Ishikawa (cell line): ENCODE data around the gene MCM7.

Source experiments
- CEBPB ChIP-seq: IDR thresholded peaks from 2 replicates; pipeline ENCODE4 v1.6.1; 2012
- CREB1 ChIP-seq: IDR thresholded peaks from 2 replicates; pipeline ENCODE4 v1.6.1; 2012; ENCODE audit warnings: low read depth
- EGR1 ChIP-seq: IDR thresholded peaks from 2 replicates; pipeline ENCODE4 v1.6.1; 2012
- EP300 ChIP-seq: IDR thresholded peaks from 2 replicates; pipeline ENCODE4 v1.6.1; 2012; ENCODE audit warnings: borderline replicate concordance
- FOXM1 ChIP-seq: IDR thresholded peaks from 2 replicates; pipeline ENCODE4 v1.6.1; 2012; ENCODE audit warnings: low read depth, borderline replicate concordance
- NFIC ChIP-seq: IDR thresholded peaks from 2 replicates; pipeline ENCODE4 v1.6.1; 2012
- RAD21 ChIP-seq: IDR thresholded peaks from 2 replicates; pipeline ENCODE4 v1.6.1; 2012; ENCODE audit warnings: low read depth
- TAF1 ChIP-seq: IDR thresholded peaks from 2 replicates; pipeline ENCODE4 v1.6.1; 2012; ENCODE audit warnings: low read depth, mild to moderate bottlenecking
- TCF12 ChIP-seq: IDR thresholded peaks from 2 replicates; pipeline ENCODE4 v1.6.1; 2012; ENCODE audit warnings: low read depth
- TEAD4 ChIP-seq: IDR thresholded peaks from 2 replicates; pipeline ENCODE4 v1.6.1; 2012
- YY1 ChIP-seq: IDR thresholded peaks from 2 replicates; pipeline ENCODE4 v1.6.1; 2012; ENCODE audit warnings: low read depth
- ZBTB7A ChIP-seq: IDR thresholded peaks from 2 replicates; pipeline ENCODE4 v1.6.1; 2012; ENCODE audit warnings: low read depth
- TF ChIP-seq, protein P1 (sequence below): IDR thresholded peaks from 2 replicates; pipeline ENCODE4 v1.6.1; 2012
- TF ChIP-seq, protein P2 (sequence below): IDR thresholded peaks from 2 replicates; pipeline ENCODE4 v1.6.1; 2012; ENCODE audit warnings: low read depth, mild to moderate bottlenecking
- TF ChIP-seq, protein P3 (sequence below): IDR thresholded peaks from 2 replicates; pipeline ENCODE4 v1.6.1; 2012

The MCM7 gene

DNA sequence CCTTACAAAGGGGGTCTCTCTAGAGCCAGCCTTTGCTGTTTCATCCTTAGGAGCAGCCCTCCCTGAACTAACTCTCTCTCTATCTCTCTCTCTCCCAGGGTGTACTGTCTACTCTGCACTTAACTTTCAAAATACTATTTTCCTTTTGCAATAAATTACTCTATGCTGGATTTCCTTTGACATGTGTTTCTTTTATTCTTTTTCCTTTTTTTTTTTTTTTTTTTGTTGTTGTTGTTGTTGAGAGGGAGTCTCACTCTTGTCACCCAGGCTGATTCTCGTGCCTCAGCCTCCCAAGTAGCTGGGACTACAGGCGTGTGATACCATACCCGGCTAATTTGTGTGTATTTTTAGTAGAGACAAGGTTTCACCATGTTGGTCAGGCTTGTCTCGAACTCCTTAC lies 18.2 kb downstream of the MCM7 start:
- TF ChIP-seq EP300 (no peak), ZBTB7A (0 out of 2 replicates have a peak, but pooled peaks have one; percentile 37), FOXM1 (no peak), EGR1 (no peak), CREB1 (no peak)
- TF ChIP-seq, protein P1, sequence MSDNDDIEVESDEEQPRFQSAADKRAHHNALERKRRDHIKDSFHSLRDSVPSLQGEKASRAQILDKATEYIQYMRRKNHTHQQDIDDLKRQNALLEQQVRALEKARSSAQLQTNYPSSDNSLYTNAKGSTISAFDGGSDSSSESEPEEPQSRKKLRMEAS: no peak
- TF ChIP-seq, protein P2, sequence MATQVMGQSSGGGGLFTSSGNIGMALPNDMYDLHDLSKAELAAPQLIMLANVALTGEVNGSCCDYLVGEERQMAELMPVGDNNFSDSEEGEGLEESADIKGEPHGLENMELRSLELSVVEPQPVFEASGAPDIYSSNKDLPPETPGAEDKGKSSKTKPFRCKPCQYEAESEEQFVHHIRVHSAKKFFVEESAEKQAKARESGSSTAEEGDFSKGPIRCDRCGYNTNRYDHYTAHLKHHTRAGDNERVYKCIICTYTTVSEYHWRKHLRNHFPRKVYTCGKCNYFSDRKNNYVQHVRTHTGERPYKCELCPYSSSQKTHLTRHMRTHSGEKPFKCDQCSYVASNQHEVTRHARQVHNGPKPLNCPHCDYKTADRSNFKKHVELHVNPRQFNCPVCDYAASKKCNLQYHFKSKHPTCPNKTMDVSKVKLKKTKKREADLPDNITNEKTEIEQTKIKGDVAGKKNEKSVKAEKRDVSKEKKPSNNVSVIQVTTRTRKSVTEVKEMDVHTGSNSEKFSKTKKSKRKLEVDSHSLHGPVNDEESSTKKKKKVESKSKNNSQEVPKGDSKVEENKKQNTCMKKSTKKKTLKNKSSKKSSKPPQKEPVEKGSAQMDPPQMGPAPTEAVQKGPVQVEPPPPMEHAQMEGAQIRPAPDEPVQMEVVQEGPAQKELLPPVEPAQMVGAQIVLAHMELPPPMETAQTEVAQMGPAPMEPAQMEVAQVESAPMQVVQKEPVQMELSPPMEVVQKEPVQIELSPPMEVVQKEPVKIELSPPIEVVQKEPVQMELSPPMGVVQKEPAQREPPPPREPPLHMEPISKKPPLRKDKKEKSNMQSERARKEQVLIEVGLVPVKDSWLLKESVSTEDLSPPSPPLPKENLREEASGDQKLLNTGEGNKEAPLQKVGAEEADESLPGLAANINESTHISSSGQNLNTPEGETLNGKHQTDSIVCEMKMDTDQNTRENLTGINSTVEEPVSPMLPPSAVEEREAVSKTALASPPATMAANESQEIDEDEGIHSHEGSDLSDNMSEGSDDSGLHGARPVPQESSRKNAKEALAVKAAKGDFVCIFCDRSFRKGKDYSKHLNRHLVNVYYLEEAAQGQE: no peak

DNA sequence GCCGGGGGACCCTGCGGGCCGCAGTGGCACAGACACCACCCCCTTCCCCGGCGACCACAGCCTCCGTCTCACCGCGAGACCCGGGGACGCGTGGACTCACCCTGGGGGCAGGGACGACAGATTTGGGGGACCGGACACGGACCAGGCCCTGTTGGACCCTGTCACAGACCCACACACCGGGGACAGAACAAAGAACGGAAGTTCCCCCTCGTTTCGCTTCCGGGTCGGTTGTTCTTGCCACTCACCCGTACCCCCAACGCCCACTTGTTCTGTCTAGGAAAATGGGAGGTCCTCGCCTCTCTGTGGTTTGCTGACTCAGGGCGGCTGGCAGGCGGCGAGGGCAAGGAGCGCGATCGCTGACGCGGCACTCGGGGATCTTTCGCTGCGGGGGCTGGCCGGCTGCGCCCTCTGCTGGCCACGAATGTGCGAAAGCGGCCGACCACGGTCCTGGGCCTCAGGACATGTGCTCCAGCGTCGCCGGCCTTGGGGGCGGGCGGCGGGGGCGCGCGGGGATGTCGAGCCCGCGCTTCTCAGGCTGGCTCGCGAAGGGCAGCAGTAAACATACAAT lies 19.6 kb downstream of the MCM7 start, which contains the start of gene ZNF3:
Gene ZNF3, minus strand, starts transcription at position 189 of the 568 bp plus-strand sequence. CDS start 4,366 bp downstream, outside the sequence.
- TF ChIP-seq EGR1 (peak; percentile 76), FOXM1 (no peak), CEBPB (no peak), CREB1 (peak; percentile 56; the same call in 1 of the 2 replicates), EP300 (peak; percentile 27; the same call in 1 of the 2 replicates), TAF1 (peak; percentile 67), TCF12 (no peak; the same call in 1 of the 2 replicates), NFIC (no peak), RAD21 (peak; percentile 74), YY1 (0 out of 2 replicates have a peak, but pooled peaks have one; percentile 19), TEAD4 (no peak), ZBTB7A (0 out of 2 replicates have a peak, but pooled peaks have one; percentile 60)
- TF ChIP-seq, protein P3, sequence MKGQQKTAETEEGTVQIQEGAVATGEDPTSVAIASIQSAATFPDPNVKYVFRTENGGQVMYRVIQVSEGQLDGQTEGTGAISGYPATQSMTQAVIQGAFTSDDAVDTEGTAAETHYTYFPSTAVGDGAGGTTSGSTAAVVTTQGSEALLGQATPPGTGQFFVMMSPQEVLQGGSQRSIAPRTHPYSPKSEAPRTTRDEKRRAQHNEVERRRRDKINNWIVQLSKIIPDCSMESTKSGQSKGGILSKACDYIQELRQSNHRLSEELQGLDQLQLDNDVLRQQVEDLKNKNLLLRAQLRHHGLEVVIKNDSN: peak; percentile 35
- TF ChIP-seq, protein P1: peak; percentile 98
- TF ChIP-seq, protein P2: no peak

DNA sequence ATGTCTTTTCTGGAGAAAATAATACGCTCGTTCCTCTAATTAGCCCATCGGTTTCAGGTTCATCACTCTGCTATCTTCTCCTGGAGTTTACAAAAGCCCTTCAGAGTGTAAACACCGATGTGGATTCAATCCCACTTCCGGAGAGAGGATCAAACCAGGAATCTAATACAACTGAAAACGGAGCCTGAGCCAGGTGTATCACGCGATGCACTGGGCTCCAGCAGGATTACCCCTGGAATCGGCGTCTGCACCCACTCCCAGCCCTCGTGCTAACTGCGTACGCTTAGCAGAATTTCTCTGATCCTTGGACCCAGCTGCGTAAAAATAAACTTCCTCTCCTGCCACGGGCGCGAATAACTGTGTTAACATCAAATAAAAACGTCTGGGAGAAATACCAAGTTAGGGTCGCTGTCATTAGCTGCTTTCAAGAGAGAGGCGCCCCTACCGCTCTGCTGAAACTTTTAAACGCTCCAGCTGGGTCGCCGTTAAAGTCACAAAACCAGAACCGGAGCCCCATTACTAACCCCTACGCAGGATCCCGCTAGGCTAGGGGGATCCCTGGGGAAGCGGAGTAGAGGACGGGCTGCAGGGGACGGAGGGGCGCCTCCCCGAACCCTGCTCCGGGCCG lies 20.2 kb downstream of the MCM7 start:
- TF ChIP-seq TEAD4 (no peak), TCF12 (no peak), NFIC (no peak), EGR1 (no peak), CEBPB (no peak), CREB1 (no peak), ZBTB7A (no peak), RAD21 (no peak), YY1 (no peak)

DNA sequence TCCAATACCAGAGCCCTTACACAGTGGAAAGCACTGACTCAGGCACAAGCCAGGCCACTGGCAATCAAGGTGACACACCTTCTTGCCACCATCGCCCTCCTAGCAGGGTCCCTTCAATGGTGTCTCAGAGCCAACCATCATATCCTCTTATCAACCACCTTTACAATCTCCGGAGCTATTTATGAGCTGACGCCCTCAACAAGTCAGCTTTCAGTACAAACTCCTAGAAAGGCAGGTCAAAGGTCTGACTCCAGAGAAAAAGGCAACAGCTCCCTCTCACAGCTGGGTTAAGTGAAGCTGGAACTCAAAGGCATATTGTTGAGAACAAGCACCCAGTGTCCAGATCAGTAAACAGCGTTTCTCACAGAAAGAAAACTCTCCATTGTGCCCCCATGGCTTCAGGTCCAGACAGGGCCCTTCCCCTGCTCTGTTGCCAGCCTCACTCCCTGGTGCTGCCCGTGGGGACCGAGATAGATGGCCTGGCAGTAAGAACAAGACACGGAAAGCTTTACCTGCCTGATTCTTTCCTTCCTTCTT lies 22.1 kb downstream of the MCM7 start:
- TF ChIP-seq NFIC (no peak), CEBPB (no peak), TAF1 (no peak), EP300 (no peak), EGR1 (no peak), TCF12 (no peak), FOXM1 (no peak), TEAD4 (no peak), RAD21 (no peak), CREB1 (no peak), YY1 (no peak), ZBTB7A (no peak)
- TF ChIP-seq, protein P1: no peak
- TF ChIP-seq, protein P3: no peak
- TF ChIP-seq, protein P2: no peak
